ENCODE results near the gene TRAPPC5.

TRAPPC5 gene

GRCh38 chr19:7676376-7676775, 4.3 kb upstream of the TRAPPC5 start:
- no peak for DNase-seq (ENCODE audit: low read depth, low spot score)

- DNase-seq (ENCODE audit: low read depth, low spot score) = no peak
Measured at GRCh38 chr19:7676854-7677253, 3.8 kb upstream of the TRAPPC5 start, which contains the start of gene MCEMP1. TSS of gene MCEMP1 (plus strand) at chr19:7677090. CDS start at chr19:7677121, 31 bp downstream.

- no peak for DNase-seq (ENCODE audit: low read depth, low spot score)
Measured at GRCh38 chr19:7677669-7678311, 2.8 kb upstream of the TRAPPC5 start.

- no peak for DNase-seq (ENCODE audit: low read depth, low spot score)
Measured at GRCh38 chr19:7678971-7679751, 1.5 kb upstream of the TRAPPC5 start.

GRCh38 chr19:7679771-7680605, 645 bp upstream of the TRAPPC5 start:
- no peak for DNase-seq (ENCODE audit: low read depth, low spot score)

- peak; percentile 67 for DNase-seq (ENCODE audit: low read depth, low spot score)
Measured at GRCh38 chr19:7681340-7682174, 924 bp downstream of the TRAPPC5 start.

GRCh38 chr19:7682175-7682855, 1.7 kb downstream of the TRAPPC5 start:
- DNase-seq (ENCODE audit: low read depth, low spot score) = no peak

GRCh38 chr19:7685546-7686445, 5.2 kb downstream of the TRAPPC5 start:
- no peak for DNase-seq (ENCODE audit: low read depth, low spot score)

GRCh38 chr19:7687177-7687576, 6.5 kb downstream of the TRAPPC5 start:
- no peak for DNase-seq (ENCODE audit: low read depth, low spot score)

GRCh38 chr19:7689165-7689564, 8.5 kb downstream of the TRAPPC5 start:
- no peak for DNase-seq (ENCODE audit: low read depth, low spot score)

GRCh38 chr19:7690779-7691258, 10.2 kb downstream of the TRAPPC5 start:
- no peak for DNase-seq (ENCODE audit: low read depth, low spot score)

GRCh38 chr19:7691497-7691896, 10.9 kb downstream of the TRAPPC5 start:
- no peak for DNase-seq (ENCODE audit: low read depth, low spot score)

GRCh38 chr19:7692417-7693088, 11.9 kb downstream of the TRAPPC5 start:
- no peak for DNase-seq (ENCODE audit: low read depth, low spot score)

GRCh38 chr19:7694499-7694898, 13.9 kb downstream of the TRAPPC5 start:
- no peak for DNase-seq (ENCODE audit: low read depth, low spot score)

GRCh38 chr19:7697721-7698287, 17.2 kb downstream of the TRAPPC5 start:
- no peak for DNase-seq (ENCODE audit: low read depth, low spot score)

- DNase-seq (ENCODE audit: low read depth, low spot score) = no peak
Measured at GRCh38 chr19:7698583-7698982, 17.9 kb downstream of the TRAPPC5 start.

GRCh38 chr19:7699003-7699402, 18.4 kb downstream of the TRAPPC5 start:
- DNase-seq (ENCODE audit: low read depth, low spot score) = no peak
